GM12878 (cell line): ENCODE data around the gene RECQL5.

ENCODE experiments used
- ATF7 ChIP-seq: fragments of 450-650 bp; IDR thresholded peaks from 2 replicates; pipeline ENCODE4 v1.6.1; 2016; ENCODE audit warnings: low read depth, mild to moderate bottlenecking
- CBX3 ChIP-seq: fragments of 200-600 bp; sonication (generic); IDR thresholded peaks from 2 replicates; pipeline ENCODE4 v1.6.1; 2016; ENCODE audit warnings: low read depth, borderline replicate concordance
- HCFC1 ChIP-seq: fragments of 150-350 bp; IDR thresholded peaks from 2 replicates; pipeline ENCODE4 v1.6.1; 2014; ENCODE audit warnings: low read length
- NFXL1 ChIP-seq: fragments of 450-650 bp; IDR thresholded peaks from 2 replicates; pipeline ENCODE4 v1.6.1; 2017; ENCODE audit warnings: antibody characterized with exemption, mild to moderate bottlenecking, borderline replicate concordance
- PAX5 ChIP-seq: IDR thresholded peaks from 2 replicates; pipeline ENCODE4 v1.6.1; 2011; ENCODE audit warnings: low read depth, low read length, borderline replicate concordance
- POLR2A ChIP-seq: IDR thresholded peaks from 2 replicates; pipeline ENCODE4 v1.6.1; 2011; ENCODE audit warnings: low read depth, mild to moderate bottlenecking, low read length
- SIN3A ChIP-seq: IDR thresholded peaks from 2 replicates; pipeline ENCODE4 v1.6.1; 2012; ENCODE audit warnings: low read depth, low read length, improper control_type of control experiment
- SP1 ChIP-seq: IDR thresholded peaks from one replicate; pipeline ENCODE4 v1.6.1; 2011; ENCODE audit warnings: low read depth, low read length
- ZBTB33 ChIP-seq: fragments of 450-650 bp; IDR thresholded peaks from 2 replicates; pipeline ENCODE4 v1.6.1; 2017; ENCODE audit warnings: mild to moderate bottlenecking
- TF ChIP-seq, protein P1 (sequence below), 3 experiments: IDR thresholded peaks in 2 of 3; conservative IDR thresholded peaks in 1 of 3; 2 replicates each; pipeline ENCODE4 v1.5.1; 2011; ENCODE audit warnings: low read depth in 3 of 3, low read length in 3 of 3, mild to moderate bottlenecking in 3 of 3, control low read depth in 2 of 3, moderate library complexity in 2 of 3, inconsistent platforms in 1 of 3, mixed read lengths in 1 of 3; ENCODE audit not compliant: control insufficient read depth in 2 of 3, insufficient read depth in 1 of 3; ENCODE audit errors: extremely low read depth in 1 of 3
- TF ChIP-seq, protein P2 (sequence below): IDR thresholded peaks from 2 replicates; pipeline ENCODE4 v1.6.1; 2012; ENCODE audit warnings: low read depth, low read length, improper control_type of control experiment
- TF ChIP-seq, protein P3 (sequence below): IDR thresholded peaks from 2 replicates; pipeline ENCODE4 v1.6.1; 2012; ENCODE audit warnings: improper control_type of control experiment, low read depth, low read length; ENCODE audit not compliant: insufficient replicate concordance

GRCh38 chr17:75637551-75637950 is 29.4 kb downstream of the RECQL5 start:
- TF ChIP-seq POLR2A (no peak), ZBTB33 (no peak), CBX3 (no peak), PAX5 (no peak), NFXL1 (no peak), SP1 (no peak), ATF7 (no peak), SIN3A (no peak), HCFC1 (no peak)
- TF ChIP-seq, protein P1, sequence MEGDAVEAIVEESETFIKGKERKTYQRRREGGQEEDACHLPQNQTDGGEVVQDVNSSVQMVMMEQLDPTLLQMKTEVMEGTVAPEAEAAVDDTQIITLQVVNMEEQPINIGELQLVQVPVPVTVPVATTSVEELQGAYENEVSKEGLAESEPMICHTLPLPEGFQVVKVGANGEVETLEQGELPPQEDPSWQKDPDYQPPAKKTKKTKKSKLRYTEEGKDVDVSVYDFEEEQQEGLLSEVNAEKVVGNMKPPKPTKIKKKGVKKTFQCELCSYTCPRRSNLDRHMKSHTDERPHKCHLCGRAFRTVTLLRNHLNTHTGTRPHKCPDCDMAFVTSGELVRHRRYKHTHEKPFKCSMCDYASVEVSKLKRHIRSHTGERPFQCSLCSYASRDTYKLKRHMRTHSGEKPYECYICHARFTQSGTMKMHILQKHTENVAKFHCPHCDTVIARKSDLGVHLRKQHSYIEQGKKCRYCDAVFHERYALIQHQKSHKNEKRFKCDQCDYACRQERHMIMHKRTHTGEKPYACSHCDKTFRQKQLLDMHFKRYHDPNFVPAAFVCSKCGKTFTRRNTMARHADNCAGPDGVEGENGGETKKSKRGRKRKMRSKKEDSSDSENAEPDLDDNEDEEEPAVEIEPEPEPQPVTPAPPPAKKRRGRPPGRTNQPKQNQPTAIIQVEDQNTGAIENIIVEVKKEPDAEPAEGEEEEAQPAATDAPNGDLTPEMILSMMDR (IDR thresholded peaks at IDR 0.05 in 2 of 3, conservative IDR thresholded peaks at IDR 0.05 in 1 of 3; ENCODE audit: control insufficient read depth in 2 of 3, extremely low read depth in 1 of 3, insufficient read depth in 1 of 3, low read depth in 3 of 3, low read length in 3 of 3), result no peak
- TF ChIP-seq, protein P2, sequence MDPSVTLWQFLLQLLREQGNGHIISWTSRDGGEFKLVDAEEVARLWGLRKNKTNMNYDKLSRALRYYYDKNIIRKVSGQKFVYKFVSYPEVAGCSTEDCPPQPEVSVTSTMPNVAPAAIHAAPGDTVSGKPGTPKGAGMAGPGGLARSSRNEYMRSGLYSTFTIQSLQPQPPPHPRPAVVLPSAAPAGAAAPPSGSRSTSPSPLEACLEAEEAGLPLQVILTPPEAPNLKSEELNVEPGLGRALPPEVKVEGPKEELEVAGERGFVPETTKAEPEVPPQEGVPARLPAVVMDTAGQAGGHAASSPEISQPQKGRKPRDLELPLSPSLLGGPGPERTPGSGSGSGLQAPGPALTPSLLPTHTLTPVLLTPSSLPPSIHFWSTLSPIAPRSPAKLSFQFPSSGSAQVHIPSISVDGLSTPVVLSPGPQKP, result no peak
- TF ChIP-seq, protein P3, sequence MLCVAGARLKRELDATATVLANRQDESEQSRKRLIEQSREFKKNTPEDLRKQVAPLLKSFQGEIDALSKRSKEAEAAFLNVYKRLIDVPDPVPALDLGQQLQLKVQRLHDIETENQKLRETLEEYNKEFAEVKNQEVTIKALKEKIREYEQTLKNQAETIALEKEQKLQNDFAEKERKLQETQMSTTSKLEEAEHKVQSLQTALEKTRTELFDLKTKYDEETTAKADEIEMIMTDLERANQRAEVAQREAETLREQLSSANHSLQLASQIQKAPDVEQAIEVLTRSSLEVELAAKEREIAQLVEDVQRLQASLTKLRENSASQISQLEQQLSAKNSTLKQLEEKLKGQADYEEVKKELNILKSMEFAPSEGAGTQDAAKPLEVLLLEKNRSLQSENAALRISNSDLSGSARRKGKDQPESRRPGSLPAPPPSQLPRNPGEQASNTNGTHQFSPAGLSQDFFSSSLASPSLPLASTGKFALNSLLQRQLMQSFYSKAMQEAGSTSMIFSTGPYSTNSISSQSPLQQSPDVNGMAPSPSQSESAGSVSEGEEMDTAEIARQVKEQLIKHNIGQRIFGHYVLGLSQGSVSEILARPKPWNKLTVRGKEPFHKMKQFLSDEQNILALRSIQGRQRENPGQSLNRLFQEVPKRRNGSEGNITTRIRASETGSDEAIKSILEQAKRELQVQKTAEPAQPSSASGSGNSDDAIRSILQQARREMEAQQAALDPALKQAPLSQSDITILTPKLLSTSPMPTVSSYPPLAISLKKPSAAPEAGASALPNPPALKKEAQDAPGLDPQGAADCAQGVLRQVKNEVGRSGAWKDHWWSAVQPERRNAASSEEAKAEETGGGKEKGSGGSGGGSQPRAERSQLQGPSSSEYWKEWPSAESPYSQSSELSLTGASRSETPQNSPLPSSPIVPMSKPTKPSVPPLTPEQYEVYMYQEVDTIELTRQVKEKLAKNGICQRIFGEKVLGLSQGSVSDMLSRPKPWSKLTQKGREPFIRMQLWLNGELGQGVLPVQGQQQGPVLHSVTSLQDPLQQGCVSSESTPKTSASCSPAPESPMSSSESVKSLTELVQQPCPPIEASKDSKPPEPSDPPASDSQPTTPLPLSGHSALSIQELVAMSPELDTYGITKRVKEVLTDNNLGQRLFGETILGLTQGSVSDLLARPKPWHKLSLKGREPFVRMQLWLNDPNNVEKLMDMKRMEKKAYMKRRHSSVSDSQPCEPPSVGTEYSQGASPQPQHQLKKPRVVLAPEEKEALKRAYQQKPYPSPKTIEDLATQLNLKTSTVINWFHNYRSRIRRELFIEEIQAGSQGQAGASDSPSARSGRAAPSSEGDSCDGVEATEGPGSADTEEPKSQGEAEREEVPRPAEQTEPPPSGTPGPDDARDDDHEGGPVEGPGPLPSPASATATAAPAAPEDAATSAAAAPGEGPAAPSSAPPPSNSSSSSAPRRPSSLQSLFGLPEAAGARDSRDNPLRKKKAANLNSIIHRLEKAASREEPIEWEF, result no peak
